GM18951 (cell line): Measurements from ENCODE around the gene RASL10A.
A peak's percentile ranks its signal among the peaks of the same experiment; 100 is the strongest.

Source experiments
- POLR2A ChIP-seq: IDR thresholded peaks from 4 replicates; pipeline ENCODE4 v1.6.1; 2011; ENCODE audit warnings: mild to moderate bottlenecking; ENCODE audit not compliant: insufficient read length, insufficient read depth; ENCODE audit errors: extremely low read depth
- in situ Hi-C: fragments of 300-500 bp; cut with MboI; formaldehyde crosslinking; loops from one replicate; pipeline ENCODE4 v1.12.0; 2022; ENCODE audit warnings: low sequenced_read_pairs, mixed read lengths, inconsistent platforms; ENCODE audit not compliant: unreplicated experiment

RASL10A gene

DNA sequence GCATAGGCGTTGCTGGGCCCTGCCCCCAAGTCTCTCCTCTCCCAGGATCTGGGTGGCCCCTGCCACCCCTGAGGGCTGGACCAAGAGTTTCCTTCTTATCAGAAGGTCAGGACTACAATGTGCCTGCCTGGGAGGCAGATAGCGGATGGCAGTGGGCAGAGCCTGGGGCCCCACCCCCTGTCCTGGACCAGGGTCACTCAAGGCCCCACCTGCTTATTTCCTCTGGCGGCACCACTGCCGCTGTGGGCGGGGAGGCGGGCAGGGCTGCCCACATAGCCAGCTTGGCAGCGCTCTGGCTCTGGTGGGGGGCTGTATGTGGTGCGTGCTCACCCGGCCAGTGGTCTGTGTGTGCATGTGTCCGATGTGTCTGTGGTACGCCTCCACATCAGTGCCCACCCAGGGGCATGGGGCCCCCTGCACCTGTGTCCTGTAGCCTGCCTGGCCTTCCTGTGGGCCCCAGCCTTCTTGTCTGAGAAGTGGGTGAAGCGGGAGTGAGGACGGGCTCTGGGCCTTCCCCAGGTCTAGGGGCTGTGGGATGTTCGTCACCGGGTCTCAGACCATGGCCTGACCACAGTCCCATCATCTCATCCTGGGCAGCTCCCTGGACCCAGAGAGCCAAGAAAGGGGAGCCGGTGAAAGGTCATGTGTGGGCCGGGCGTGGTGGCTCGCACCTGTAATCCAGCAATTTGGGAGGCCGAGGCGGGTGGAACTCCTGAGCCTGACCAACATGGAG is 6.0 kb downstream of the RASL10A start:
- in situ Hi-C loops, result no loop called here
- TF ChIP-seq POLR2A, result no peak

DNA sequence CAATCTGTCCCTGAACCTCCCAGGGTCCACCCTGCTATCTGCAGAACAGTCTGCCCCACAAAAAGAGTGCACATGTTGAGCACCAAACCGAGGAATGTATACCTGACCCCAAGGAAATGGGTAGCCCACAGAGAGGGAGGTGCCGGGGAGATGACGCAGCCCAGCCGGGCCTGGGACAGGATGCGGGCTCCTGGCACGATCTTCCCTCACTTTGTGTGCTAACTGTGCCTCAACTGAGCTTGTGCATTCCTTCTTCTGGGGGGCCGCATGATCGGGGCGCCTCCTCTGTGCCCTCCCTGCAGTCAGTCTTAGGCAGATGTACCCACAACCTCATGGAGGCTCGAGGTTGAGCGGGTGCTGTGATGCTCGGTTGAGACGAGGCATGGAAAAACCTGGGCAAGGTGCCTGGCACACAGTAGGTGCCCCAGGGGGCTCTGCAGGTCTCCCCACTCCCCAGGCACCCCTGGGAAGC is 6.7 kb downstream of the RASL10A start:
- TF ChIP-seq POLR2A, result no peak
- in situ Hi-C loops, result no loop called here

DNA sequence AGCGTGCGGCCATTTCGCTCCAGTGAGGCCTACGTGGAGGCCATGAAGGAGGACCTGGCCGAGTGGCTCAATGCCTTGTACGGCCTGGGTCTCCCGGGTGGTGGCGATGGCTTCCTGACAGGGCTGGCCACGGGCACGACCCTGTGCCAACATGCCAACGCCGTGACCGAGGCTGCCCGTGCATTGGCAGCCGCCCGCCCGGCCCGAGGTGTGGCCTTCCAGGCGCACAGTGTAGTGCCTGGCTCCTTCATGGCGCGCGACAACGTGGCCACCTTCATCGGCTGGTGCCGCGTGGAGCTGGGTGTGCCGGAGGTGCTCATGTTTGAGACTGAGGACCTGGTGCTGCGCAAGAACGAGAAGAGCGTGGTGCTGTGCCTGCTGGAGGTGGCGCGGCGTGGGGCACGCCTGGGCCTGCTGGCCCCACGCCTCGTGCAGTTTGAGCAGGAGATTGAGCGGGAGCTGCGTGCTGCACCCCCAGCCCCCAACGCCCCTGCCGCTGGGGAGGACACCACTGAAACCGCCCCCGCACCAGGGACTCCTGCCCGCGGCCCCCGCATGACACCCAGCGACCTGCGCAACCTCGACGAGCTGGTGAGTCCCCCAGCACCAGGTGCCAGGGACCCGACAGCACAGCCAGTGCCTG is 7.2 kb downstream of the RASL10A start:
- in situ Hi-C loops, result no loop called here
- no peak for TF ChIP-seq POLR2A

DNA sequence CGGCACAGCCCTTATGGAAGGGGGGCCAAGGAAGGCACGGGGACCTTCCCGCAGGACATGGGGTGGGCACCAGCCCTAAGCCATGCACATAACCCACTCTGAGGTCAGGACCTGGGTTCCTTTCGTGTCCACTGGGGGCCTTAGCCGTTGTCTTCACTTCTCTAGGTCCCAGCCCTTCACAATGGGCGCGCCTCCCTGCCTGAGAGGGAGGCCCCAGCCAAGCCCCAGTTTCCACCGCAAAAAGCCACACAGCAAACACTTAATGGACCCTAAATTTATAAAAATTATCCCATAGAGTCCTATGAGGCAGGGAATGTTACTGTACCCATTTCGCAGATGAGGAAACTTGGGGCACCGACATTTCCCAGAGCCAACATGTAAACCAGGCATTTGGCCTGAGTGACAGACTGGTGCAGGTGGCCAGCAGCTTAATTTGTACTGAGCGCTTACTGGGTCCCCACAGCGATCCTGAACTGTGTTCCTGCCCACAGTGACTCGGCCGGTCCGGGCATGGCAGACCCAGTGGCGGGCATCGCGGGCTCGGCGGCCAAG is 7.8 kb downstream of the RASL10A start:
- in situ Hi-C loops, result no loop called here

DNA sequence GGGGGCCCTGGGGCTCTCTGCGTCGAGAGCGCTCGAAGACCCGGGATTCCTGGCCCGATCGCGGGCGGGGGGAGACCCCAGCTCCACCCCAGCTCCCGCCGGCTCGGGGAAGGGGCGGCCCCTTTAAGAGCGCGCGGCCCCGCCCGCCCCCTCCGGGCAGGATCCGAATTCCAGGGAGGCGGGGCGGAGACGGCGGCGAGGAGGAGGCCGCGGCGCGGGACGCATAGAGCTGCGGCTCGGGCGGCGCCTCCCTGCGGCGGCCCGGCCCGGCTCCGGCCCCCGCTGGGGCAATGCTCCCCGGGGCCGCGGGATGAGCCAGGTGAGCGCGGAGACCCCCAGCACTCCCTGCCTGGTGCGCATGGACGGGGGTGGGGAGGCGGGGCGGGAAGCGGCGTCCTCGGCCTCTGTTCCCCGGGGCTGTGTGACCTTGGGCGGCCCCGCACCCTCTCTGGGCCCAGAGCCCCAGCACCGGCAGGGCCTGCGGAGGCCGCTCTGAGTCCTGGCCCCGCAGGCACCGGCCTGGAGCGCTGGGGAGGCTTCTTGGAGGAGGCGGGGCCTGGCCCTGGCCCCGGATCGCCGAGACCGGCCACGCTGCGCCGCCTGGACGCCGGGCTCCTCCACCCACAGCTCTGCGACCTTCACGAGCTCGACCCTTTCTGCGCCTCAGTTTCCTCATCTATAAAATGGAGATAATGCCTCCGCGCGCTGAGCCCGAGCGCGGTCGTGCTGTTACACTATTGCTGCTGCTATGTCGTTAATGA is 8.5 kb downstream of the RASL10A start:
- in situ Hi-C loops, result no loop called here
- no peak for TF ChIP-seq POLR2A

More for the DNA sequence above, 7.8 kb downstream of the RASL10A start:
- no peak for TF ChIP-seq POLR2A

DNA sequence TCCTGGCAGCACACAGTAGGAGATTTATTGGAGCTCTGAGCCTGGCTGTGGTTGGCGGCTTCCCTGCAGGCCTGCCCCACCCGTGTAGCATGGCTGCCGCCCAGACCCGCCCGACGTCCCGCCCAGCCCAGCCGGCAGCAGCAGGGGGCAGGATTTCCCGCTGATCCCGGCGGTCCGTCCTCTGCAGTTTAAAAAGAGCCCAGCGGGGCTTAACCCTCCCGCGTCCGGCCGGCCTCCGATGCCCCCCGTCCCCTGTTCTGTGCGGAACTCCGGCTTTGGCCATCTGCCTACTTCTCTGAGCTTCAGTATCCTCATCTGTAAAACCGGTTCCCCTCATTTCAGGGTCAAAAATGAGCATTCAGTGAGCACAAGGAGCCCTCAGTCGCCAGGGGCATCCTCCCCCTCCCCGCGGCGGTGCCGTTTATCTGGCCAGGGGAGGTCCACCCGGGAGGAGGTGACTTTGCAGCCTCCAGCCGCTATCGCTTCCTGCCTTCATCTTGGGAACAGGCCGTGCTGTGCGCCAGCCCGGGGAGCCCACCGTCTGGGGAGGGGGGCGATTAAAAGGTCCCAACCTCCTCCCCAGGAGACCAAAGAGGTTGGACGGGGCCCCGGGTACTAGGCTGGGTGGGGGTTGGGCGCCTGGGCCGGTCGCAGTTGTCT is 9.2 kb downstream of the RASL10A start, which contains the start of gene GAS2L1:
Gene GAS2L1 (plus strand): TSS at position 476 of the 660 bp plus-strand sequence. CDS start 1,456 bp downstream, outside the sequence.
- in situ Hi-C loops, result no loop called here

DNA sequence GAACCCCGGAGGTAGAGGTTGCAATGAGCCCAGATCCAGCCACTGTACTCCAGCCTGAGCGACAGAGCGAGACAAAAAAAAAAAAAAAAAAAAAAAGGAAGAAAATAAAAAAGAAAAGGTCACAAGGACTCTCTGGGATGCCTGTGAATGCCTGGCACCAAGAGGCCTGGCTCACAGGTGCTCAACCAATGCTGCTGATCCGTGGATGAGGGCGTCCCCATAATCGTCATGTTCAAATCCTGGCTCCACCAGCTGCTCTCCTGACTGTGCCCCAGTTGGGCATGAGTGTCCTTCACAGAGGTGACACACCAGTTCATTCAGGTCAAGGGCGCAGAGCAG is 9.7 kb downstream of the RASL10A start:
- TF ChIP-seq POLR2A, result no peak

More for the DNA sequence above, 9.2 kb downstream of the RASL10A start, which contains the start of gene GAS2L1:
- no peak for TF ChIP-seq POLR2A

DNA sequence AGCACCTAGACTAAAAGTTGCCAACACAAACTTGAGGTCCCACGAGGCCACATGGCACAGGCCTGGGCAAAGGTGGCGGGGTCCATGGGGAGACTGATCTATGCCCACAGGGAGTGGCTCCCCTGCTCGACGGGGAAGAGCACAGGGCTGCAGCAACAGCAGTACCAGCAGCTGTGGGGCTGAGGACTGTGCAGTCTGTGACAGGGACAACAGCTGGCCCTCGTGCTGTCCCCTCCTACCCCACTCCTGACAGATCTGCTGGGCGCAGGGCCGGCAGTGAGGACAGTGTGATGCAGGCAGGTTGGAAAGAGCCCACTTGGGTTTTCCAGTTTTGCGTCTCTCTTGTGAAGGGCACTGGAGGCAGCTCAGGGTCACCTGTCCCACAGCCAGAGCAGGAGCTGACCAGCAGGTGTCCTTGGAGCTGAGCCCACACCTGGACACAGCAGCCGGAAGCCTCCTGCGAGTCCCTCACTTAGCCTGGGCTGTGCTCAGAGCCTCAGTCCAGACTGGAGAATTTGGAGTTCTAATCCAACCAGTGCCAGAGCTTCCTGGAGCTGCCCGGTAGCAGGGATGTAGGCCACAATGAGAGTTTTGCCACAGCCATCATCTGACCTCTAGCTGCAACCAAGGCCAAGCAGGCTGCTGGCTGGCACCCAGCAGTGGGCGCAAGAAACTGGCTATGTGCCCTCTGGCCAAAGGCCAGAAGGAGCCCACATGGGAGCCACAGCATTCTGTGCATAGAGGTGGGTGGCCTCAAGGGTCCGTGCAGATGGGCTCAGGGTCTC is 12.6 kb downstream of the RASL10A start:
- in situ Hi-C loops, result no loop called here
- TF ChIP-seq POLR2A, result no peak

More for the DNA sequence above, 9.7 kb downstream of the RASL10A start:
- in situ Hi-C loops, result no loop called here

DNA sequence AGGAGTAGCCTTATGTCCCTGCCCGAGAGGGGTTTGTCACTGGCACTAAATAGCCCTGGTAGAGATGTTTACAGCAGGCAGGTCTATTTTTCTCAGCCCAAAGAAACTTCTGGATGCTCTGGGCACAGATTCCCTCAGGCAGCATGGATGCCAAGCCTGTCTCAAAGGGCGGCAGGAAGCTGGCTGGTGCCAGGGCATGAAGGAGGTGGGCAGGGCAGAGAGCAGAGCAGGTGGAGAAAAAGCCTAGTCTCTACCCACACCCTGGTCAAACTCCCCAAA is 13.2 kb downstream of the RASL10A start:
- no peak for TF ChIP-seq POLR2A
- in situ Hi-C loops, result no loop called here

DNA sequence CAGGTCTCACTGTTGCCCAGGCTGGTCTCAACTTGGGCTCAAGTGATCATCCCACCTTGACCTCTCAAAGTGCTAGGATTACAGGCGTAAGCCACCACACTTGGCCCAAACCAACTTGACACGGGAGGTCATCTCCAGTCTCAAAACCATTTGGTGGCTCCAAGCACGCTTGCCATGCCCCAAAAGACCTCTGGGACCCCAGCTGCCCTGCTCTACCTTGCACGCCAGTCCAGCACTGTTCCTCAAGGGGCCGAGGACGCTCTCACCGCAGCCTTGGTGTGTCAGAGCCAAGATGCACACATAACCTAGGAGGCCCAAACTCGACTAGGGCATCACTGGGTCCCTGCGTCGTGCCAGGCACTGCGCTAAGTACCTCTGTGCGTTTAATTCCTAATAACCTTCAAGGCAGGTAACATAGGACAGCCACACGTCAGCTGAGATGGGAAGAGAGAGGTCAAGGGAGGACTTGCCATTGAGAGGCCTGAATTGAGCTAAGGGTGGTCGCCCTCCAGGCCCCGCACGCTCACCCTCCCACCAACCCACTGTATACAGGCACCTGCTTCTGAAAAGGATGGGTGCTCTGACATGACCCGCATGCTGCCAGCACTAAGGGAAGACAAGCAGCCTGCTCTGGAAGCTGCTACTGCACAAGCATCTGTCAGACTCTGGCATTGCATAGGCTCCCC is 13.6 kb downstream of the RASL10A start:
- in situ Hi-C loops, result no loop called here
- peak; percentile 30 for TF ChIP-seq POLR2A

DNA sequence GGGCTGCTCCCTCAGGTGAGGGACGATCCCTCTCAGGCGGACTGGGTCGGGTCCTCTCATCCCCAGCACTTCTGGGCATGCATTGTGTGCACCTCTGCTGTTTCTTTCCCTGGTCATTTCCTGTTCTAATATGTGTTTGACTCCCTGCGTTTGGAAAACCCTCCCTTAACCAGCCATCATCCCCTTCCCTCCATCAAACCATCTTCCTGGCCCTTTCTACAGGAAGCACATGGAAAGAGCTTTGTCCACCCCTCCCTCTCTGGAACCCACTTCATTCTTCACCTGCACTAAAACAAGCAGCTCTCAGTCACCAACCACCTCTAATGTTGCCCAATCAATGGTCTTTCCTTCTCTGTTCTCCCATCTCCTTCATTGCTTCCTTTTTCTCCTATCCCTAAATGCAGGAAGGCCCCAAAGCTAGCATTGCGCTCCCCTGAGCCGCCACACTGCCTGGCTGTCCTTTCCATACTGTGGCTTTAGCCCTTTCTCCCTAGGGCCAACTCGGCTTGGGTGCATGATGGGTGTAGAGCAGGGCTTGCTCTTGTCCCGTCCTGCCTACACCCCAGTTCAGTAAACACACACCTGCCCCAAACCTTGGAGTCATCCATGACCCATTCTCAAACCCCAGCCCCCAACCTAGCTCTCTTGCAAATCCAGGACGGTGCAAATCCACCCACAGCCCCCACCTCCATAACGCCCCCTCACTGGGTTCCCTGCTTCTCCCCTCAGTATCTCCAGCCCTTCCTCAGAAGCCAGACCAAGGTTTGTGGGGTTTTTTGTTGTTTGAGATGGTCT is 14.5 kb downstream of the RASL10A start:
- TF ChIP-seq POLR2A, result no peak
- in situ Hi-C loops, result no loop called here
